ENCODE data around the gene VAMP2. TPM values are rescaled to one million over a fixed set of nuclear protein-coding genes. Genes with fewer than 3 reads are reported as not detected.
A peak's percentile ranks its signal among the peaks of the same experiment; 100 is the strongest.
"Not testable (repeated sequence)": the region's sequence is repeated elsewhere in the genome, so short reads cannot be mapped to it uniquely, and the experiment has no call there.

The VAMP2 gene
- total RNA-seq, 1 experiment from 2014 or later, result 3.2 TPM

- DNase-seq (ENCODE audit: low read depth, low spot score), result peak; percentile 84
- in situ Hi-C loops (cut with HindIII; ENCODE audit: low pct_unique_long_range_greater_than_20kb, low sequenced_read_pairs), result no loop called here
Measured at GRCh38 chr17:8185582-8186445, 23.1 kb upstream of the VAMP2 start.

- in situ Hi-C loops (cut with HindIII; ENCODE audit: low pct_unique_long_range_greater_than_20kb, low sequenced_read_pairs), result no loop called here
- no peak for DNase-seq (ENCODE audit: low read depth, low spot score)
Measured at GRCh38 chr17:8176998-8177731, 14.4 kb upstream of the VAMP2 start.

GRCh38 chr17:8176197-8176940 lies 13.6 kb upstream of the VAMP2 start, which contains the start of gene TMEM107:
TSS of gene TMEM107 (minus strand) at chr17:8176380. CDS start at chr17:8176286, 94 bp downstream.
- in situ Hi-C loops (cut with HindIII; ENCODE audit: low pct_unique_long_range_greater_than_20kb, low sequenced_read_pairs), result no loop called here
- peak; percentile 89 for DNase-seq (ENCODE audit: low read depth, low spot score)

DNA sequence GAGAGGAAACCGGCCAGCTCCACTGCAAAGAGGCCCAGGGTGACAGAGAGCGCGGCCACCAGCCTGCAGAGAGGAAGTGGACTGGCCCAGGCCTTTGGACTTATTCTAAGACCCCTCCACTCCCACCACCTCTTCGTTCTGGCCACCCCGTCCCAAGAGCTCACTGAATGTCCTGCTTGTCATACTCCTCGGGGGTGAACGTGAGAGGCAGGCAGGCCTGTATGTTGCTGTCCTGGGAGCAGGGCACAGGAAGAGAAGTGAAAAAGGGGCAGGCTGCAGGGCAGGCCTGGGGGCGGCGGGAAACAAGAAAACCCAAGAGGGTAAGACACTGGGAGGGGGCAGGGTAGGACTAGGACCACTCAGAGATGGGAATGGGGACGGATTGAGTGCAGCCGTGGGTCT lies 13.0 kb upstream of the VAMP2 start:
- in situ Hi-C loops (cut with HindIII; ENCODE audit: low pct_unique_long_range_greater_than_20kb, low sequenced_read_pairs), result no loop called here
- DNase-seq (ENCODE audit: low read depth, low spot score), result no peak

GRCh38 chr17:8173871-8174322 lies 11.1 kb upstream of the VAMP2 start:
- no peak for DNase-seq (ENCODE audit: low read depth, low spot score)
- in situ Hi-C loops (cut with HindIII; ENCODE audit: low pct_unique_long_range_greater_than_20kb, low sequenced_read_pairs), result no loop called here

- DNase-seq (ENCODE audit: low read depth, low spot score), result peak; percentile 97
- in situ Hi-C loops (cut with HindIII; ENCODE audit: low pct_unique_long_range_greater_than_20kb, low sequenced_read_pairs), result no loop called here
Measured at GRCh38 chr17:8173056-8173870, 10.5 kb upstream of the VAMP2 start.

- DNase-seq (ENCODE audit: low read depth, low spot score); in situ Hi-C loops (cut with HindIII; ENCODE audit: low pct_unique_long_range_greater_than_20kb, low sequenced_read_pairs): not testable (repeated sequence)
Measured at GRCh38 chr17:8170186-8170585, 7.4 kb upstream of the VAMP2 start.

GRCh38 chr17:8167526-8167925 lies 4.8 kb upstream of the VAMP2 start:
- in situ Hi-C loops (cut with HindIII; ENCODE audit: low pct_unique_long_range_greater_than_20kb, low sequenced_read_pairs), result no loop called here
- no peak for DNase-seq (ENCODE audit: low read depth, low spot score)

DNA sequence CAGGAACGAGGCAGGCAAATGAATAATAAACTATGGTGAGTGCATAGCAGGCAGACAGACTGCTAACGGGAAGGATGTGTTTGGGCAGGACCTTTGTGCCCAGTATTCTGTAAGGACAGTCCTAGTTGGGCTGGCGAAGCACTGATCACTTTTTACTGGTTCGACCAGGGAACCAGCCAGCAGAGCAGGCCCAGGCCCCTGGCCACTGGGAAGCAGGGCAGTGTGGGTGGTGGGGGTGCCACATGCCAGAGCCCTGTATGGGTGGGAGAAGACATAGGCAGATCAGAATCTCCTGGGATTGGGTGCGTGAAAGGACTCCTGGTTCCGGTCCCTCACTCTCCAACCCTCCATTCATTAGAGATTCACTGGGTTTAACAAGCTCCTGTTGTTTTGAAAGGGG lies 4.0 kb upstream of the VAMP2 start:
- in situ Hi-C loops (cut with HindIII; ENCODE audit: low pct_unique_long_range_greater_than_20kb, low sequenced_read_pairs), result no loop called here
- no peak for DNase-seq (ENCODE audit: low read depth, low spot score)

DNA sequence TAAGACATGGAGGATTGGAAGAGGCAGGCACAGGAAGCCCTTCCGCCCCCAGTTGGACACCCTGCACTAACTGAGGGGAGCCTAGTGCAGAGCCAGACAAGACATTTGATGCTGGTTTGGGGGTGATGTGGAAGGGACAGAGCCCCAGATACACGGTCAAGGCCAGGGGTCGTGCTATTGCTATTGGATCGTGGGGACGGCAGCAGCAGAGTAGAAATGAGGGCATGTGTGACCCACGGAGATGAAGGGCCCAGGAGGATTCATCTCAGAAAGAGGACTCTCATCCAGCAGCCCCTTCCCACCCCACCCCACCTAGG lies 2.0 kb upstream of the VAMP2 start:
- in situ Hi-C loops (cut with HindIII; ENCODE audit: low pct_unique_long_range_greater_than_20kb, low sequenced_read_pairs), result no loop called here
- DNase-seq (ENCODE audit: low read depth, low spot score), result no peak

- in situ Hi-C loops (cut with HindIII; ENCODE audit: low pct_unique_long_range_greater_than_20kb, low sequenced_read_pairs), result no loop called here
- no peak for DNase-seq (ENCODE audit: low read depth, low spot score)
Measured at GRCh38 chr17:8163978-8164814, 1.4 kb upstream of the VAMP2 start.

GRCh38 chr17:8162997-8163977 lies 539 bp upstream of the VAMP2 start:
- in situ Hi-C loops (cut with HindIII; ENCODE audit: low pct_unique_long_range_greater_than_20kb, low sequenced_read_pairs), result no loop called here

GRCh38 chr17:8161289-8162232 lies 1.2 kb downstream of the VAMP2 start:
- DNase-seq (ENCODE audit: low read depth, low spot score), result no peak
- in situ Hi-C loops (cut with HindIII; ENCODE audit: low pct_unique_long_range_greater_than_20kb, low sequenced_read_pairs), result no loop called here

More at GRCh38 chr17:8162997-8163977, 539 bp upstream of the VAMP2 start:
- DNase-seq (ENCODE audit: low read depth, low spot score), result no peak

DNA sequence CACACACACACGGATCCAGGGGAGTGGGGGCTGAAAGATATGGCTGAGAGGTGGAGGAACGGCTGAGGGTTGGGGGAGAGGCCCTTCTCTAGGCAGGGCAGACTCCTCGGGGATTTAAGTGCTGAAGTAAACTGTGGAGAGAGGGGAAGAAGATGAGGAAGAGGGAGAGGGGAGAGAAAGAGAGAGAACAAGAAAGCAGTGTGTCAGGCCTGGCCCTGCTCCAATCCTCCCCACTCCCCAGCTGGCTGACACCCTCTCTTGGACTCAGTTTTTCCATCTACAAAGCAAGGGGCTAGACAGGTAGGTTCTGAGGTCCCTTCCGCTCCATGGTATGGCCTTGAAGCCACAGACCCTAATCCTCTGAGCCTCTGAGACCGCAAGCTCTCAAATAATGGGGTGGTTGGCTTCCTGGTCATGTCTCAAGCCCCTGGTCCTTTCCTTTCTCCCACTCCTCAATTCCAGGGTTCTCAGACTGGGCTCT lies 2.0 kb downstream of the VAMP2 start:
- no peak for DNase-seq (ENCODE audit: low read depth, low spot score)
- in situ Hi-C loops (cut with HindIII; ENCODE audit: low pct_unique_long_range_greater_than_20kb, low sequenced_read_pairs), result no loop called here

- no peak for DNase-seq (ENCODE audit: low read depth, low spot score)
- in situ Hi-C loops (cut with HindIII; ENCODE audit: low pct_unique_long_range_greater_than_20kb, low sequenced_read_pairs), result no loop called here
Measured at GRCh38 chr17:8160224-8160577, 2.5 kb downstream of the VAMP2 start.
